Body of pancreas (tissue), 4 donors: Measurements from ENCODE around the gene USB1.

Source experiments
- POLR2A ChIP-seq, 3 donors: fragments of 450-650 bp; IDR thresholded peaks; one replicate each; pipeline ENCODE4 v1.6.1; 2016; ENCODE audit warnings: antibody characterized with exemption in 3 of 3, mild to moderate bottlenecking in 2 of 3
- TF ChIP-seq, protein P1 (sequence below), 7 experiments: fragments of 450-650 bp in 4 of 7; fragments of 200-600 bp in 3 of 7; sonication (generic) in 3 of 7; IDR thresholded peaks; one replicate each; pipeline ENCODE4 v1.5.1; 2016 to 2019; ENCODE audit warnings: antibody characterized with exemption in 7 of 7

GRCh38 chr16:57962046-57962445, 39.2 kb upstream of the USB1 start:
- TF ChIP-seq, protein P1, sequence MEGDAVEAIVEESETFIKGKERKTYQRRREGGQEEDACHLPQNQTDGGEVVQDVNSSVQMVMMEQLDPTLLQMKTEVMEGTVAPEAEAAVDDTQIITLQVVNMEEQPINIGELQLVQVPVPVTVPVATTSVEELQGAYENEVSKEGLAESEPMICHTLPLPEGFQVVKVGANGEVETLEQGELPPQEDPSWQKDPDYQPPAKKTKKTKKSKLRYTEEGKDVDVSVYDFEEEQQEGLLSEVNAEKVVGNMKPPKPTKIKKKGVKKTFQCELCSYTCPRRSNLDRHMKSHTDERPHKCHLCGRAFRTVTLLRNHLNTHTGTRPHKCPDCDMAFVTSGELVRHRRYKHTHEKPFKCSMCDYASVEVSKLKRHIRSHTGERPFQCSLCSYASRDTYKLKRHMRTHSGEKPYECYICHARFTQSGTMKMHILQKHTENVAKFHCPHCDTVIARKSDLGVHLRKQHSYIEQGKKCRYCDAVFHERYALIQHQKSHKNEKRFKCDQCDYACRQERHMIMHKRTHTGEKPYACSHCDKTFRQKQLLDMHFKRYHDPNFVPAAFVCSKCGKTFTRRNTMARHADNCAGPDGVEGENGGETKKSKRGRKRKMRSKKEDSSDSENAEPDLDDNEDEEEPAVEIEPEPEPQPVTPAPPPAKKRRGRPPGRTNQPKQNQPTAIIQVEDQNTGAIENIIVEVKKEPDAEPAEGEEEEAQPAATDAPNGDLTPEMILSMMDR (IDR thresholded peaks at IDR 0.05), result no peak
- TF ChIP-seq POLR2A (IDR thresholded peaks at IDR 0.05), result no peak
